T follicular helper cell (primary cell): ENCODE measurements around the gene KRTAP15-1.

Experiments
- DNase-seq: peaks from one replicate; pipeline ENCODE4 v3.0.0-alpha.2; 2020; ENCODE audit warnings: low read depth
- total RNA-seq, 2 experiments: gene quantifications; one replicate each; lab custom pipeline; 2026; lab: John Stamatoyannopoulos, UW

Gene KRTAP15-1, protein sequence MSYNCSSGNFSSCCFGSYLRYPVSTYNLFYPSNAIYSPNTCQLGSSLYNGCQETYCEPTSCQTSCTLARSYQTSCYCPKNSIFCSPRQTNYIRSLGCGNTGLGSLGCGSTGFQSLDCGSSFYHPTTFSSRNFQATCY
- total RNA-seq: 0 reads per million in 2 experiments

DNA sequence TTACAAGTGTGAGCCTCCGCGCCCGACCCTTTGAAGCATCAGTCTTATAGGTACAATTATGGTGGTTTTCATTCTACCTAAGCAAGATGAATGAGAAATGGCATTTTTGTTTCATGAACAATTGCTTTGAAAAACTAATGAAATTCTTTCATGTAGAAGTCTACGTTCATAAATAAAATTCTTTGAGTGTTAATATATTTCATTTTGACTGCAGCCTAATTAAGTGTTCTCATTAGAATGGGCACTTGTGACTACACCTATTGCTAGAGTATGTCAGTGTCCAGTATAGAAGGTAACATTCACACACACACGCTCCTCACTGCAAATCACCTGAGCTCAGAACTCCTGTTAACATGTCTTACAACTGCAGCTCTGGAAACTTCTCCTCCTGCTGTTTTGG lies at the start of gene KRTAP15-1:
KRTAP15-1 (plus strand) TSS at position 301 of the 400 bp plus-strand sequence; CDS start at position 354, 53 bp downstream.
- no peak for DNase-seq

DNA sequence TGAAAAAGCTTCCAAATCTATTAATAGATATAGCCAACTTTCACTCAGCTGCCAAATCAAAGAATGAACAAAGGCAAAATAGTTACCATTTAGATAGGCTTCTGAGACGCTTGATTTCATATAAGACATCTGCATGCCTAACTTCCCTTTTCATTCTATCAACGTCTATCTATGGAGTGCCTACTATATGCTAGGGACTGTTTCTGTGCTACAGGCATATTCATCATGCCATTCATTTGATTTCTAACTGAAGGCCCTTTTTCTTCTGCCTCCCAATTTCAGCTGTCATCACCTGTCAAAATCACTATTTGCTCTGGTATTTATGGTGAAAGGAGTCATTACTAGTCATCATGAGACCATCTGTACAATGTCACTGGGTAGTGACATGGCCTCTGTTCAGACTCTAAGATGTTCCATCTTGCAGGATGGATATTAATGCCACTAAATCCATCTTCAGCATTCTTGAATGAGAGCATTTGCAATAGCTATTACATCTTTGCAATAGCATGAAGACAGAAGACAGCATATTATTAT lies 48.5 kb upstream of the KRTAP15-1 start:
- DNase-seq: no peak

DNA sequence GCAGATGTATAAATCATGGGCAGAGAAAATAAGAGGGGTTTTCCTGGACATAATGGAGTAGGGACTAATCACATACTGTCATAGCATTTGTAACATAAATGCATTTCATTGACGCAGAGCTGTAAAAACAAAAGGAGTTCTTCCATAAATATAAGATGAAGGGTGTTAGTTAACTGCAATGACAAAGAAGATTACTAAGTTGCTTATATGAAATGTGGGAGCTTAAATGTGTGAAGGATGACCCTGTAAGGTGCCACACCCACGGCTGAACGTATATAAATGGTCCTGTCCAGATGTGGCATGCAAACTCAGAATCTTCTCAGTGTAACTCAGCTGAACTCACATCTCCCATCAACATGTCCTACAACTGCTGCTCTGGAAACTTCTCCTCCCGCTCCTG lies 44.3 kb upstream of the KRTAP15-1 start, which contains the start of gene KRTAP13-1:
KRTAP13-1 (plus strand) TSS at position 301 of the 400 bp plus-strand sequence; CDS start at position 357, 56 bp downstream.
- DNase-seq: no peak

DNA sequence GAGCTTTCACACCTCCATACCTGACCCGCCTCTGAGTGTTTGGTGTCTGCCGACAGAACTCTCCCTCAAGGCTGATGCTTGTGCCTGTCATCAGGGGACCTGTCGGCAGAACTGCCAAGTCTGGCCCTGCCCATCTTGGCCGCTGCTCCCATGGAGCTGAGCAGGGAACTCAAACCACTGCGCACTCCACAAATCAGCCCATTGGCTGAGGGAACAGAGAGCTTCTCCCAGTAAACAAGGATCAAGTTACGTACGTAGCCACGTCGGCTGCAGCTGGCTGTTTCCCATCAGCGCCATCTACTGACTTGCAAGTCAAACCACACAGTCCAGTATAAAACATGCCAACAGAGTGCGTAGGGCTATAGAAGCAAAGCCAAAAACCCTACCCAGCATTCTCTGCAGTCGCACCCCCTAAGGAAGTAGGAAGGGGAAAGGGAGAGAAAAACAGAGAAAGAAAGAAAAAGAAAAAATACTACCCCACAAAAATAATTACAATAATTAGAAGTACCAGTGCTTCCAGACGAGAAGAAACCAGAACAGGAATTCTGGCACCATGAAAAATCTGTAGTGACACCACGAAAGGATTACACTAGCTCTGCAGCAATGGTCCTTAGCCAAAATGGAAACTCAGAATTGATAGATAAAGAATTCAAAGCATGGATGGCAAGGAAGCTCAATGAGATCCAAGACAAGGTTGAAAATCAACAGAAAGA lies 31.1 kb upstream of the KRTAP15-1 start:
- DNase-seq: no peak

DNA sequence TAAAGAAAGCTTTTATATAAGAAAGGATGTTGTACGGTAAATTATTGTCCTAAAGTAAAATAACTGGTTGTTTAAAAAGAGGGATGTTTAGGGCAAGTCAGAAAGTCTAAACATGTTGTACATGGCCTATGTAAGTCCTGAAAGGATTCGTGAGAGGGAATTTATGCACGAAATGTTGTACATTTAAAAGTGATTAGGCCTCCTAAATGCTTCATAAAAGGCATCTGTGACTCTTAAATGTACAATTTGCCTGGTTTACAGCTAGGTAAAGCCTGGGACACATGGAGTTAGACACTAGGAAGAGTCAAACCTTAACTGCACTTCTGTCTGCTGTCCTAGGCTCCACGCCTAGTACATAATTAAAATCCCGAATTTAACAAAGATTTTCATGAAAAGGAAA lies 24.1 kb upstream of the KRTAP15-1 start:
- no peak for DNase-seq

DNA sequence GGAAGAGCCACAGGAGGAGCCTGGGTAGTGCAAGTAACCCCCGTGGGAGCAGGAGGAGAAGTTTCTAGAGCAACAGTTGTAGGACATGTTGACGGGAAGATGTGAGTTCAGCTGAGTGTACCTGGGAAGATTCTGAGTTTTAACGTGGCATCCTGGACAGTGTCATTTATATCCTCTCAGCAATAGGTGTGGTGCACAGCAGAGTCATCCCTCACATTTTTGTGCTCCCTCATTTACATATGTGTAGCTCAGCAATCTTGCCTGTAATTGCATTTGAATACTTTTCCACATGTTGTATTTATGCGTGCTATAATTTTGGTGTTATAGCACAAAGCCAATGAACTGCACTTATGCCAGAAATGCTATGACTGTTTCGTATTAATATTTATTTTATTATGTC lies 14.2 kb upstream of the KRTAP15-1 start, which contains the start of gene KRTAP13-3:
KRTAP13-3 (minus strand) TSS at position 101 of the 400 bp plus-strand sequence; CDS start at position 87, 14 bp downstream.
- DNase-seq: no peak

DNA sequence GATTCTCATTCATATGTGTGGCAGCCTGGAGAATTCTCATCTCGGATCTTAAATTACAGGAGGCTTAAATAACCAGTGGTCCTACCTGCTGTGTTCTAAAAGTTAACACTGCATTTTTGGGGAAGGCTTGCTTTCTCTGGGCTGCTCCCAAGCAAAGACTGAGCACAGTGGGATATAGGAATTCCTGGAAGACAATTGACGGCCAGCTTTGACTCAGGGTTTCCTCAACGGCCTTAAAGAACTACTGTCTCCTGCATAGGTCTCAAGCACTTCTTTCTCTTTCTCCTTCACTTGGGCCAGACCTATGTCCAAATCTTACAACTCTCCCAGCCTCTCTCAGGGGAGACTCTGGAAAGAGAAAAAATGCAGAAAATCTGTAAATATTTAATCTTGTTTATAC lies 13.3 kb upstream of the KRTAP15-1 start:
- DNase-seq: no peak

DNA sequence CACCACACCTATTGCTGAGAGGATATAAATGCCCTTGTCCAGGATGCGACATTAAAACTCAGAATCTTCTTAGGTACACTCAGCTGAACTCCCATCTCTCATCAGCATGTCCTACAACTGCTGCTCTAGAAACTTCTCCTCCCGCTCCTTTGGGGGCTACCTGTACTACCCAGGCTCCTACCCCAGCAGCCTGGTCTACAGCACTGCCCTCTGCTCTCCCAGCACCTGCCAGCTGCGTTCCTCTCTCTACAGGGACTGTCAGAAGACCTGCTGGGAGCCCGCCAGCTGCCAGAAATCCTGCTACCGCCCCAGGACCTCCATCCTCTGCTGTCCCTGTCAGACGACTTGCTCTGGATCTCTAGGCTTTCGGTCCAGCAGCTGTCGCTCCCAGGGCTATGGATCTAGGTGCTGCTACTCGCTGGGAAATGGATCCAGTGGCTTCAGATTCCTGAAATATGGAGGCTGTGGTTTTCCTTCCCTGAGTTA lies 9.9 kb upstream of the KRTAP15-1 start, which contains the start of gene KRTAP13-4:
KRTAP13-4 (plus strand) TSS at position 51 of the 486 bp plus-strand sequence; CDS start at position 107, 56 bp downstream.
- DNase-seq: no peak

DNA sequence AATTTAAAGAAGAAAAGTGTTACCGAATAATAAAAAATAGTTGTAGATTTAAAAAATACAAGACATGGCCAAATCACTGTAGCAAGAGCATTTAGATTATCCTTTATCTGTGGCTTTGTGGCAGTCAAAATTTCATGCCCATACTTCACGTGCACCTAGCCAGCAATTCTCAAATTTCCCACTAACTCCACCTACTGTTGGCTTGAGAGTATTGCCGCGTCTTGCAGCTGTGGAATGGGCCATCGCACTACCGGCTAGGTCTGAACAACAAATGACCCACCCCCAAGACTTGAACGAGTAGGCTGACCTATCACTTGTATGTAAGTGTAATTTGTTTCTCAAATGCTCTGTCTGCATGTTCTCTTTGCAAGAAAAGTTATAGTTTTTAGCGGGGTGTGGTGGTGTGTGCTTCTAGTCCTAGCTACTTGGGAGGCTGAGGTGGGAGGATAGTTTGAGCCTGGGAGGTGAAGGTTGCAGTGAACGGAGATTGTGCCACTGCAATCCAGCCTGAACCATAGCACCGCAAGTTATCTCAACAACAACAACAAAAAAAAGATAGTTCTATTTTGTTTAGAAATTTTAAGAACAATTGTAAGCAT lies 5.9 kb upstream of the KRTAP15-1 start:
- DNase-seq: no peak

DNA sequence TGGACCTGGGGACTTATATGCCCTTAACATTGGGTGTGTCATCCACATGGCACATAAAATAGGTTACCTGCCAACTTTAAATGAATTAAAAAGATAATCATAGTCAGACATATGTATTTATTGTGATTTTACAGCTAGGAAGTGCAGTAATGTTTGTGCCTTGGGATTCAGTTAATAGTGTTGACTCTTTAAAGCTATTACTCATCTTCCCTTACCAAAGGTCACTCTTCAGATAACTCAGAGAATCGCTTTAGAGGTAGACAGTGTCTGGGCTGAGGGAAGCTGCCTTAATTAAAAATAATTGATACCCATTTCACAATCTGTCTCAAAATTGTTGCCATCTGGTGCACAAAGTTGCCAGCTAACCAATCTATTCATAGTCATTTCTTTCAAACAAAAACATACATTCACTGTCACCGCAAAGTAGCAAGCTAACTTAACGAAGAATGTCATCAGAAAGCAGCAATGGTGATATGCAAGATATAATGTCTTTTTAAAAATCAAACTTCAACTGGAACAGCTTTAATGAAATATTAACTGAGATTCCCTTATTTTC lies 3.0 kb upstream of the KRTAP15-1 start:
- no peak for DNase-seq

DNA sequence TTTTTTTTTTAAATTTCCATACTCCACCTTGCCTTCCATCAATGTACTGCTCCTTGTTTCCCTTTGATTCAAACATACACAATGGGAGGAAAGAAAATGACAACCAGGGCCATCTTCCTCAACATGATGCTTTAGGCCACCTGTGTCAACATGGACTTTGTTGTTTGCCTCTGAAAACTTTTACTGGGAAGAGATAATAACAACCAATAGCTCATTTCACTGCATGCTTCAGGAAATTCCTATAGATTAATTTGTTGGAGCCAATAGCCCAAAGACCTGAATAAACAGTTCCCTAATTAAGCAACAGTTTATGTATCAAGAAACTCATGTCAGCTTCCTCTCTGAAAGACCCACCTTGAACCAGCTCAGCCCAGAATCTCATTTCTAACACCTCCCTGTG lies 3.2 kb downstream of the KRTAP15-1 start:
- DNase-seq: no peak

DNA sequence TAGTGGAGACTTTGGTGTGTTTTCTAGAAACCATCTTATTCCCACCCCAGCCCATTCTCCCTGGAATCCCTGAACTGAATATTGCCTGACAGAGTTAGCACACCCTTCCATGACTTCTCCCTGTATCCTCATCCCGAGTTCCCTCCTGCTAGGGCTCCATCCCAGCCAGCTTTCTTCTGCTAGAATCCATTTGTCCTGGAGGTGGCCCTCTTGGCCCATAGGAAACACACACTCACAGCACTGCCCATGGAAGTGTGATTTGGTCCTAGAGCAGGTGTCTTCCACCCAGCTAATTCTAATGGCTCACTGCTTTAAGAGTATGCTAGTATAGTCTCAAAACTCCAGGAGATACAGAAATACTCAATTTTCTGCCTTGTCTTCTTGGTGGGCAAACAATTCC lies 4.1 kb downstream of the KRTAP15-1 start:
- DNase-seq: no peak

DNA sequence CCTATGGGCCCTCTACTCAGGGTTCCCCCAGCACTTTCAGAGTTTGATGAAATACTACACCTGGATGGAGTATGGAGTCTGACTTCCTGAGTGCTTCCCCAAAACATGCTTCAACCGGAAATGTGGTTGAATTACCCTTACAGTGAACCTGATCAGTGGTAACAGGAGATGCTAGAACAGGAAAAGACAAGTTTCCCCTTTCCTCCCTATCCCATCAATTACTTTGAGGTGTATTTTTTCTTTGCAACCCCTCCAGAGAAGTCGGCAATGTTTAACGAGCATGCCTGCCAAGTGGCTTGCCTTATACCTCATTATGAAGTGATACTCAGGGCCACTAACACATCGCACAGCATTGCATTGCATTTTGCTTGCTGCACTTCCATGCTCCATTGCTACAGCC lies 7.0 kb downstream of the KRTAP15-1 start:
- no peak for DNase-seq

DNA sequence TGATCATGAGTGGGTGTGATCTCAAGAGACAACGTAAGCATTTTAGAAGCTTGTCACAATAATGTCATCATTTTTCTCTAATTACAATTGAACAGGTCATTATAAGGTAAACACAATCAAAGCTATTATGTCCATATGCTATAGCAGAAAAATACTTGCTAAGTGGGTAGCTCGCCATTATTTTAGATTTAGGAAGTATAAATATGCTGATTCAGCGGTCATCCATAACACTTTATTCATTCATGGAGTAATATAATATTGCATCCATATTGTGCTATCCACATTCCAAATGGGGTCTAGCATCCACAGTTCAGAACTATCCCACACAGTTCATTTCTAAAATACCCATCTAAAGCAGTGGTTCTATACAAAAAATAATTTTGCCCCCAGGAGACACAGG lies 8.4 kb downstream of the KRTAP15-1 start:
- DNase-seq: no peak

DNA sequence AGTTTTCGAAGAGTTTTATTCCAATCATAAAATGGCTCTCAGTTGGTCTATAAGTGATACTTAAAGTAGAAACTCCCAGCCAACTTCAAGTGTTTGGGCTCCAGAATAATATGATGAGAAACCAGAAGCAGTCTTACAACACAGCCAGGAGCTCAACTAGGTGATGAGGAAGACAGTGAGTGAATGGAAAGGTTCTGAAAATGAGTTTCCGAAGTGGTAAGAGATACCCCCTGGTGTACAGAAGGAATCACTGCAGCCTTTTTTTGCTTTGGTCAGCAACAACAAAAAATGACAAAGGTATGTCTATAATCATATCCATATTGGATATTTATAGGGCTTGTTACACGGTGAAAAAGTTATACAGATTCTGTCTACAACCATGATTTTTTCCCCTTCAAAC lies 23.6 kb downstream of the KRTAP15-1 start:
- DNase-seq: no peak

DNA sequence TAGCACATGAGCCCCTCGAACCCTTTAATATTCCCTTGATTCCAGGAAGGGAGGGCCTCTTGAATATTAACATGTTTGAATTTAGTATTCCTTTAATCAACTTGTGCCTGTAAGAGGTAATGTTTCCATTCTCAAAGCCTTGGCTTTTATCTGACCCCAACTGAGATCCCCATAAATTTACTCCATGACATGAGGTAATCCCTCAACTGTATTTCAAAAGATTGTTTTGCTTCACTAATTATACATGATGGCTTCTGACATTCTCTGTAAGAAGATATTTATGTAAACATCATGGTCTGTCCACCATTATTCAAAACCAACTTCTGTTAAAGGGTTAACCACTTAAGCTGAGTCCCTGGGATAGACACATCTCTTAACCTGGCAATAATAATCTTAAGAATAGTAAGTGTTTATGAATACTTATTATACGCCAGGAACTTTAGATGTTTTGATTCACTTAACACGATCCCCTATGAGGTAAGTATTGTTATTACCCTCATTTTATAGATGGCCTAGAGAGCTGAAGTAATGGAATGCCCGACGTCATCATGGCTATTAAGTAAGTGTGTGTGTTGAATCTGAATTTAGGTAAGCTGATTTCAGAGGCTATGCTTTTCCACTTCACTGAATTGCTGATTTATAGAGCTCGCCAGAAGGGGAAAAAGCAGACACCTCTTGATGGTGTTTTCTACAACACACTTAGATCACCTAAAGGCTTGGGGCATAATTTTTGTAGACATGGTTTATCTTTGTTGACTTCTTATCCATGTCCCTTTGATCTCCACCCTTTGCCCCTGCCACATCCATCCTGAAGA lies 29.0 kb downstream of the KRTAP15-1 start:
- DNase-seq: no peak

DNA sequence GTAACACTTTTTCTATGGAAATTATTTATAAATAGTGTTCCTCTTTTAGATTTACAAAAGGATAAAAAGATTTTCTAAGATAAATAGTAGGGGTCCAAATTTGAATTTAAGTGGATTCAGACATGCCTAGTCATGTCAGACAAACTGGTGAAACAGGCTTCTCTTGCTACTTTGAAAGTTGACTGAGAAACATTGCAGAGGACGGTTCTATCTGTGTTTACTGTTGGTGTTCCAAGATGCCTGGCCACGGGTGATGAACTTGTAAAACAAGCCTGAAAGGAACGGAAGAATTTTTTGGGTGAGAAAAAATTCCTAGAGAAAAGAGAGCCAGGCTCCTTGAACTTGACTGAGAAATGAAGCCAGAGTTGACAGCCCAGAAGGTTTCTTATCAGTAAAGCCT lies 37.9 kb downstream of the KRTAP15-1 start:
- no peak for DNase-seq

DNA sequence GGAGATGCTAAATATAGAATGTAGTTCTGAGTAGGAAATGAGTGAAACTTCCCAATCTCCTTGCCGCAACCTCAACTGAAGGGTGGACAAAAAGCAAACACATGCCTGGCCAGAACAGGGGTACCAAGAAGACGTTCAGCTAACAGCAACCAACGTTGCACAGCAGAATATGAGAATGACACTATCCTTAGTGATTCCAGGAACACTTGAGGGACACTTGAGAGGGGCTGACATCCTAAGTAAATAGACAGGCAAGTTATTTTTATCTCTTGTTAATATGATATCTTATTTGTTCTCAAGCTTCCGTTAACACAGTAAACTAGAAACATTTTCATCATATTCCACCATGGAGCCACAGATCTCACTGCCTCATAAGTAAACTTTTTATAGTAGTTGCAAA lies 39.2 kb downstream of the KRTAP15-1 start:
- DNase-seq: no peak

DNA sequence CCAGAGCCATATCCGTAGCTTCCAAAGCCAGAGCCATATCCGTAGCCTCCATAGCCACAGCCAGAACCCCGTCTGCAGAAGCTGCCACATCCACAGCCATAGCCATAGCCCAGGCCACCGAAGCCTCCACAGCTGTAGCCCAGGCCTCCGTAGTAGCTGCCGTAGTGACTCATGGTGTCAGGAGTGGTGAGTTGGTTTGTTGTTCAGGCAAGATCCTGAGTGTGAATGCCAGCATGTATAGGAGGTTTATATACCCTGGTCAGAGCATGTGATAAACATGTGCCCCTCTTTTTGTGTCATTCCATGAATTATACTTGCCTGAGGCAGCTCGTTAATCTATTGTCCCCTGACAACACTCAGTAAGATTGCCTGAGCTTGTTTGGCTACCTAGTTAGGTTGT lies 40.1 kb downstream of the KRTAP15-1 start, which contains the start of gene KRTAP19-1:
KRTAP19-1 (minus strand) TSS at position 223 of the 400 bp plus-strand sequence; CDS start at position 173, 50 bp downstream.
- no peak for DNase-seq

DNA sequence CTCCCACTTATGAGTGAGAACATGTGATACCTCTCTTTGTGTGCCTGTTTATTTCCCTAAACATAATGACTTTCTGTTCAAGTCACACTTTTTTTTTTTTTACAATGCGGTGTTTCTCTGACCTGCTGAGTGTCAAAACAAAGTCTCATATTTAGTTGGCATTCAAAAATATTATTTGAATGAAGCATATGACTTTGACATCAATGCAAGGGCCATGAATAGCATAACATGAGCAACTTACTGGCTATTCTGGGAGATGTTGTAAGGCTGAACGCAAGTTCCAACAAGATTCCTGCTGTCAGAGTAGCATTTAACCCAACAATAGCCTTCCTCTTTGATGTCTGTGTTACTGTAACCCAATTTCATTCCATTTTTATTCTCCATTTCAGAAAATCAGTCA lies 42.1 kb downstream of the KRTAP15-1 start:
- DNase-seq: no peak

DNA sequence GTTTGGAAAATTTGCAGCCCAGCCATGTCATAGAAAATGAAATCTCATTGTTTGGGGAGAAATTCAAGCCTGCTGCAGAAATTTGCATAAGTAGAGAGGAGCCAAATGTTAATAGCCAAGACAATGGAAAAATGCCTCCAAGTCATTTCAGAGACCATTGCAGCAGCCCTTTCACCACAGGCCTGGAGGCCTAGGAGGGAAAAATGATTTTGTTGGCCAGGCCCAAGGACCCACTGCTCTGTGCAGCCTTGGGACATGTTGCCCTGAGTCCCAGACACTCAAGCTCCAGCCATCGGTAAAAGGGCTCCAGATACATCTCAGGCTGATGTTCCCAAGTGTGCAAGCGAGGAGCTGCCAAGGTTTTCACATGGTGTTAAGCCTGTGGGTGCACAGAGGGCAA lies 46.1 kb downstream of the KRTAP15-1 start:
- no peak for DNase-seq
